ENCODE results near the gene HES6. TPM values are rescaled to one million over a fixed set of nuclear protein-coding genes. Genes with fewer than 3 reads are reported as not detected.
A peak's percentile ranks its signal among the peaks of the same experiment; 100 is the strongest.

HES6 gene
- total RNA-seq, 4 donors from 2014 or later: 26.6 to 128 (median 51.1) TPM

GRCh38 chr2:238263204-238264071 lies 23.6 kb upstream of the HES6 start:
- peak; percentile 78 to 95 (median 95) for DNase-seq
- Histone ChIP-seq H3K4me3 (no peak overlapping the region), H3K27me3 (no peaks in the 10 kb centered on the region), H3K36me3 (peaks cover 0 to 86% (median 0%) of the 10 kb centered on the region in 3 donors), H3K4me1 (peaks cover 0 to 21% (median 7%) of the 10 kb centered on the region in 4 donors), H3K27ac (peak overlapping the region in 3 of 4 donors; percentile 20 to 78 (median 68)), H3K9me3 (no peaks in the 10 kb centered on the region)
- TF ChIP-seq POLR2A (IDR thresholded peaks at IDR 0.05) (no peak), CTCF (IDR thresholded peaks at IDR 0.05) (peak; percentile 59 to 91 (median 84))

GRCh38 chr2:238262496-238263122 lies 22.8 kb upstream of the HES6 start:
- Histone ChIP-seq H3K4me3 (no peak overlapping the region), H3K27ac (peak overlapping the region in 3 of 4 donors; percentile 20 to 78 (median 68)), H3K27me3 (no peaks in the 10 kb centered on the region), H3K4me1 (peaks cover 0 to 21% (median 7%) of the 10 kb centered on the region in 4 donors), H3K36me3 (peaks cover 0 to 86% (median 0%) of the 10 kb centered on the region in 3 donors), H3K9me3 (no peaks in the 10 kb centered on the region)
- TF ChIP-seq CTCF (IDR thresholded peaks at IDR 0.05) (no peak), POLR2A (IDR thresholded peaks at IDR 0.05) (no peak)
- no peak for DNase-seq

- no peaks in the 10 kb centered on the region for H3K9me3 ChIP-seq
- H3K4me3 ChIP-seq: no peak overlapping the region
- H3K27me3 ChIP-seq: no peaks in the 10 kb centered on the region
- no peak for TF ChIP-seq CTCF (IDR thresholded peaks at IDR 0.05)
- TF ChIP-seq POLR2A (IDR thresholded peaks at IDR 0.05): no peak
- H3K4me1 ChIP-seq: peaks cover 0 to 21% (median 7%) of the 10 kb centered on the region in 4 donors
- no peak for DNase-seq
- peaks cover 0 to 85% (median 0%) of the 10 kb centered on the region in 3 donors for H3K36me3 ChIP-seq
- H3K27ac ChIP-seq: peak overlapping the region in 1 of 4 donors; percentile 78
Observed at GRCh38 chr2:238261718-238262375, 22.0 kb upstream of the HES6 start.

GRCh38 chr2:238260883-238261282 lies 21.0 kb upstream of the HES6 start:
- TF ChIP-seq CTCF (IDR thresholded peaks at IDR 0.05) (no peak), POLR2A (IDR thresholded peaks at IDR 0.05) (no peak)
- H3K9me3 ChIP-seq: no peaks in the 10 kb centered on the region
- H3K4me1 ChIP-seq: peaks cover 0 to 21% (median 7%) of the 10 kb centered on the region in 4 donors
- peaks cover 0 to 85% (median 0%) of the 10 kb centered on the region in 3 donors for H3K36me3 ChIP-seq
- no peak overlapping the region for H3K27ac ChIP-seq
- no peak overlapping the region for H3K4me3 ChIP-seq
- DNase-seq: no peak
- H3K27me3 ChIP-seq: no peaks in the 10 kb centered on the region

Measured in Peyer's patch (tissue), 4 donors.